Spleen (tissue), 7 donors: ENCODE data around the gene METTL8.

Experiments used
- CTCF ChIP-seq, 11 experiments: fragments of 200-600 bp in 7 of 11; fragments of 450-650 bp in 4 of 11; sonication (generic) in 4 of 11; IDR thresholded peaks in 8 of 11; conservative IDR thresholded peaks in 3 of 11; 1 replicate in 7 of 11; 2 replicates in 4 of 11; pipeline versions ENCODE4 v1.4.0 to v1.8.0; 2016 to 2021; ENCODE audit warnings: antibody characterized with exemption in 11 of 11, inconsistent platforms in 4 of 11, mild to moderate bottlenecking in 1 of 11
- POLR2A ChIP-seq, 3 donors: fragments of 450-650 bp; IDR thresholded peaks; one replicate each; pipeline ENCODE4 v1.5.1; 2017; ENCODE audit warnings: antibody characterized with exemption in 3 of 3, mild to moderate bottlenecking in 1 of 3
- POLR2AphosphoS5 ChIP-seq, 3 donors: sonication (generic); formaldehyde crosslinking; IDR thresholded peaks; one replicate each; pipeline ENCODE4 v1.5.1; 2017; ENCODE audit warnings: antibody characterized with exemption in 3 of 3
- donor health status: DM: no; HTN: no; CAD: no; lungs with moderate emphysema.
- donor health status: DM: no; HTN: no; CAD: no.
- donor health status: DM: no; HTN: no; CAD: no.

- TF ChIP-seq CTCF (IDR thresholded peaks at IDR 0.05 in 8 of 11, conservative IDR thresholded peaks at IDR 0.05 in 3 of 11) (no peak), POLR2A (IDR thresholded peaks at IDR 0.05) (no peak), POLR2AphosphoS5 (IDR thresholded peaks at IDR 0.05) (no peak)
Measured at GRCh38 chr2:171412571-171413175, 21.1 kb downstream of the METTL8 start.
